HG03457 (cell line): ENCODE measurements around the gene DDR1.

Source experiments
- ATAC-seq: cut with Tn5 transposase; IDR thresholded peaks from one replicate; pipeline ENCODE4 v1.9.1; 2021; ENCODE audit warnings: moderate number of reproducible peaks; ENCODE audit not compliant: unreplicated experiment

The DDR1 gene

DNA sequence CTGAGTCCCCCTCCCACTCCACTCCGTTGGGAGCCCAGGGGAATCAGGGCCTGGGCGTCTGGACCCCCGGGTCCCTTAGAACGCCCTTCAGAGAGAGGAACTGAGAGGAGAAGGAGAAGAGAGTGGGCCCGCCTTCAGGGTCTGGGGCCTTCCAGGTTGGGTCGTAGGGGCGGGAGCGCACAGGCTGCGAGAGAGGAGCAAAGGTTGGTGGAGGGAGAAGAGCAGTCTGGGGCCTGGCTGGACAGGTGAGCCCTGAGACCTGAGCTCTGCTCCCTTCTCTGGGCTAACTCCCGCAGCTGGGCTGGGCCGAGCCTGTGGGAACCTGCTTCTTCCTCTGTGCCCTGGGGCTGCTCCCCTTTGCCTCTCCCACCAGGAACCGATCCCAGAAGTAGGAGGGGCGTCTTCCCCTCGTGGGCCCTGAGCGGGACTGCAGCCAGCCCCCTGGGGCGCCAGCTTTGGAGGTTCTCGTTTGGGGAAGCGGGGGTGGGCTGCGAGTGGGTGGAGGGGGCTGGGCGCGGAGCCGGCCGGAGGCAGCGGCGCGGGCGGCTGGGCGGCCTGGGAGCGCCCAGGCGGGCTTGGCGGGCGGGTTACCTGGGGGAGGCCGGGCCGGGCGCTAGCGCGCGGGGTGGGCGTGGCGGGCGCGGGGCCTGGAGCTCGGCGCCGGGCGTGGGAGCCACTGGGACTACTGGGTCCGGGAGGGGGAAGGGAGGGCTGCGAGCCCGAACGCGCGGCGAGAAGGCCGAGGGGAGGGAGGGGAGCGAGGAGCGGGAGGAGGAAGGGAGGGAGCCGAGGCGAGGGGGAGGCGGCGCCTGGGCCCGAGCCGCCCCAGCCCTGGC, at the start of gene DDR1:
Gene DDR1, plus strand, starts transcription at position 835 of the 836 bp plus-strand sequence. CDS start 4,211 bp downstream, outside the sequence.
- ATAC-seq, result no peak

DNA sequence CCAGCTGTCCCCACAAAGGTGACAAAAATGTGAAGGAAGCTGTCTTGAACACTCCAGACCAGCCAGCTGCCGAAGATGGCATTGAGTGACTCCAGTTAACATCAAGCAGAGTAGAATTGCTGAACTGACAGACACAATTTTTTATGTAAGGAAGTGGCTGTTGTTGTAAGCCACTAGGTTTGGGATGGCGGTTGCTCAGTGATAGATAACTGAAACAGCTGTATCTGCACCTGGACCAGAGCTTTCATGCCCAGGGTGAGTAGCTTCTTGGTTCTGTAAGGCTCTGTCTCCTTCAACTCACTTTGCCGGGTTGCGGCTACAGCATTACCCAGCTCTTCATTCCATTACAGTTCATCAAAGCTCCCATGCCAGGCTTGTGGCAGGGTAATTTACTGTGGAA, 49.7 kb upstream of the DDR1 start:
- no peak for ATAC-seq

DNA sequence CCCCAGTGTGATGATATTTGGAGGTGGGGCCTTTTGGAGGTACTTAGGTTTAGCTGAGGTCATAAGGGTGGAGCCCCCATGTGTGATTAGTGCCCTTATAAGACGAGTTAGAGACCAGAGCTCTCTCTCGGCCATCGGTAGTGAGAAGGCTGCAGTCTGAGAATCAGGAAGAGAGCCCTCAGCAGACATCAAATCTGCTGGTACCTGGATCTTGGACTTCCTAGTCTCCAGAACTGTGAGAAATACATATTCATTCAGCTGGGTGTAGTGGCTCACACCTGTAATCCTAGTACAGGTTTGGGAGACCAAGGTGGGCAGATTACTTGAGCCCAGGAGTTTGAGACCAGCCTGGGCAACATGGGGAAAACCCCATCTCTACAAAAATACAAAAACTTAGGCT, 48.7 kb upstream of the DDR1 start:
- ATAC-seq, result no peak

DNA sequence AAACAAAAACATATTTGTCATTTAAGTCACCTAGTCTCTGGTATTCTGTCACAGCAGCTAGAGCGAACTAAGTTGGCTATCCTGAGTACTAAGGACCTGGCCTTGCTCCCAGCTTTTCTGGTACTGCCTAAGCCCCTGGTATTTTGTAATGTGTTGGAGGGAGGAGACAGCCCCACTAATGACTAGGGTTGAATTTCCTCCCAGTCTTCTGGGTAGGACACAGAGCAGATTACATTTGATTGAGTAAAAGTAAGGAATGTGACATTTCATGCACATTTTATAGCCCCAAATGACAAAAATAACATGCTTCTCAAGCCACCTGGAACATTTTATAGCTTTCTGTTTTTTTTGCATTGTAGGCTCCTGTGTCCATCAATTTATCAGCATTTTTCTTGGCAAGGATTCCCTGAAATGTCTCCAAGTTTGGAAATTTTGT, 47.9 kb upstream of the DDR1 start:
- no peak for ATAC-seq

DNA sequence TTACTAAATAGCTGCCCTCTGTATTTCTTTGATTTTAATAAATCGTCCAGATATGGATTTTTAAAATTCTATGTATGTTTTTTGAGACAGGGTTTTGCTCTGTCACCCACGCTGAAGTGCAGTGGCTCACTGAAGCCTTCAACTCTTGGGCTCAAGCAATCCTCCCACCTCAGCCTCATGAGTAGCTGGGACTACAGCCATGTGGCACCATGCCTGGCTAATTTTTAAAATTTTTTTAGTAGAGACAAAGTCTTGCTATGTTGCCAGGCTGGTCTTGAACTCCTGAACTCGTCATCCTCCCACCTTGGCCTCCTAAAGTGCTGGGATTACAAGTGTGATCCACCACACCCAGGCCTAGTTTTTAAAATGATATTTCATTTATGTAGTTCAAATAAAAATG, 47.4 kb upstream of the DDR1 start:
- no peak for ATAC-seq

DNA sequence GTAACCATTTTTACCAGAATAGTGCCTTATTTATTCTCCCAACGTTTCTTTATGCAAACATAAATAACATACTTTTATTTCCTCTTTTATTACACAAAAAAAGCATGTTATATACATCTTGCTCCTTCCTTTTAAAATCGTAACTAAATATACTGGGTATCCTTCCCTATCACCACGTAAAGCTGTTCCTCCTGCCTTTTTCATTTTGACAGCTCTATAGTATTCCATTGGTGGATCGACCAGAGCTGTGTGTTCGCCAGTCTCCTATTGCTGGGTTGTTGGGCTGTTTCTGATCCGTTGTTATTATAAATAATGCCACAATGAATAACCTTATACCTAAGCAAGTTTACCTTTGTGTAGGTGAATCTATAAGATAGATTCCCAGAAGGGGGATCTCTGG, 46.9 kb upstream of the DDR1 start:
- ATAC-seq, result no peak

DNA sequence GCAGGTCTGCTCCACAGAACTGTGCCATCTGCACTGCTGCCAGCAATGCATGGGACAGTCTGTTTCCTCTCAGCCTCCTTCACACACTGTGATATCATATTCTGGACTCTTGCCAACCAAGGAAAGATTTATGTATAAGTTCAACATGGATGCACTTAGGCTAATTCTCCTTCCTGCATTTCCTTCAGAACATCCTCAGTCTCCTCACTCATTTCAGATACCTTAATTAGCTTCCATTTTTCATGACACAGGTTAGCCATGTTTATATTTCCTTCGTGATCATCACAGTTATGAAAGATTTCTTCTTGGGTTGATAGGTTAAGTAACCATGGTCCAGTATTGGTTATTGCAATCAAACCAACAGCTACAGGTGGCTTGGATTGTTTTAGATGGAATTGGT, 46.4 kb upstream of the DDR1 start:
- no peak for ATAC-seq

DNA sequence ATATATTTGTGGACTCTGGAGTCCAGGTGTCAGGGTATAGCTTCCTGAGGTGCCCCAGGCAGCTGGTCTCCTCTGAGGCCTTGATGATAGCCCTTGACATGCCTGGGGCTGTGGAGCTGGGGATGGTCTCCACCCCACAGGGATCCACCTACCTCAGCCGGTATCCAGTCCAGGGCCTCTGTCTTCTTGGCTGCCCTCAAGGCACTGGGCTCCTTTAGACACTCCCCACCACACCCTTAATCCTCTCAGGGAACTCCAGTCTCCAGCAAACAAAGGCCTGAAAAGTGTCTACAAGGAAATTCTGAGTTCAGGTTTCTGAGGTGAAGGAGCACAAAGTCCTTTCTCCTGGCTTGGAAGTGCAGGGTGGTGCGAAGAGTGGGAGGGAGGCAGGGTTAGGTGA, 44.6 kb upstream of the DDR1 start:
- no peak for ATAC-seq

DNA sequence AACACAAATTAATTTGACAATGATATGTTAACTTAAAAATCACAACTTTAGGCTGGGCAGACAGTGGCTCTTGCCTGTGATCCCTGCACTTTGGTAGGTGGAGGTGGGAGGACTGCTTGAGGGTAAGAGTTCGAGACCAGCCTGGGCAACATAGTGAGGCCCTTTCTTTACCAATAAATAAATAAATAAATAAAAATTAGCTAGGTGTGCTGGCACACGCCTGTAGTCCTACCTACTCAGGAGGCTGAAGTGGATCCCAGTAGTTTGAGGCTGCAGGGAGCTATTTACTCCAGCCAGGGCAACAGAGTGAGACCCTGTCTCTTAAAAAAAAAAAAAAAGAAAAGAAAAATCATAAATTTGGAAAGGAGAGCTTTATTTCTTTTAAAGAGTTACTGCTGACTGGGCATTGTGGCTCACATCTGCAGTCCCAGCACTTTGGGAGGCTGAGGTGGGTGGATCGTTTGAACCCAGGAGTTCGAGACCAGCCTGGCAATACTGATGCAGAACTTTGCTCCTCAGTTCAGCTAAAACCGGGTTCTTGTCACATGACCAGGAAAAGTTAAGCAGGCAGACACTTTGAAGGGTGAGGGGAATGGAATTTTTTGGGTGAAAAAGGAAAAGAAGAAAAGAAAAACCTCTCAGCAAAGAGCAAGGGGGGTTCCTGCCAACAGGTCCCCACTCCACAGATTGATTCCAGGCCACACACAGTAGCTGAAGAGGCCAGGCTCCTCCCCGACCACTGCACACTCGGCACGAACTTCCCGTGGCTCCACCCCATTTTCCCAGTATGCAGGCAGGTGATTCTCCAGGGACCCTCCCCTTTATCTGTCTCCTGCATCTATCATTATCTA, 44.0 kb upstream of the DDR1 start:
- no peak for ATAC-seq

DNA sequence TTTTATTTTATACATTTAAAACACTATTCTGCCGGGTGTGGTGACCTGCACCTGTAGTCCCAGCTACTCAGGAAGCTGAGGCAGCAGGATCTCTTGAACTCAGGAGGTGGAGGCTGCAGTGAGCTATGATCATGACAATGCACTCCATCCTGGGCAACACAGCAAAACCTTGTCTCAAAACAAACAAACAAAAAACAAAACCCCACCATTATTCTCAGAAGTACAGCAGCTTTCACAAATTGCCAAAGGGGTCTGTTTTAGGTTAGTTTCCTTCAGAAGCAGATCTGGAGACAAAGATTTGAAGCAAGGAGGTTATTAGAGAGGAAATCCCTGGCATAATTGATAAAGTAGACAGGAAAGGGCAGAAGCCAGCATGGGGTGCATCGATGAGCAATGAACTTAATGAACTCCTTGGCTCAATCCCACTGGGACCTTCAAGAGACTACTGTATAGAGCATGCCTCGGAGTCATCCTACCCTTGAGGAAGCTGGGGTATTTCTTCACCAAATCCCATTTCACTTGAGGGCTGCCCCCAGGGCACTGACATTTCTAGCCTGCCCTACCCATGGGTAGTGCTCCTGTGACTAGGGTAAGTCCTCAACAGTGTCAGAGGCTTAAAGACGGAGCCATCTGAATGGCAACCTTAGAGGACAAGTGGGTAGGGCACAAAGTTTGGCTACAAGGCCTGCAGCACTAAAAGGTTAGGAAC, 43.2 kb upstream of the DDR1 start:
- no peak for ATAC-seq

DNA sequence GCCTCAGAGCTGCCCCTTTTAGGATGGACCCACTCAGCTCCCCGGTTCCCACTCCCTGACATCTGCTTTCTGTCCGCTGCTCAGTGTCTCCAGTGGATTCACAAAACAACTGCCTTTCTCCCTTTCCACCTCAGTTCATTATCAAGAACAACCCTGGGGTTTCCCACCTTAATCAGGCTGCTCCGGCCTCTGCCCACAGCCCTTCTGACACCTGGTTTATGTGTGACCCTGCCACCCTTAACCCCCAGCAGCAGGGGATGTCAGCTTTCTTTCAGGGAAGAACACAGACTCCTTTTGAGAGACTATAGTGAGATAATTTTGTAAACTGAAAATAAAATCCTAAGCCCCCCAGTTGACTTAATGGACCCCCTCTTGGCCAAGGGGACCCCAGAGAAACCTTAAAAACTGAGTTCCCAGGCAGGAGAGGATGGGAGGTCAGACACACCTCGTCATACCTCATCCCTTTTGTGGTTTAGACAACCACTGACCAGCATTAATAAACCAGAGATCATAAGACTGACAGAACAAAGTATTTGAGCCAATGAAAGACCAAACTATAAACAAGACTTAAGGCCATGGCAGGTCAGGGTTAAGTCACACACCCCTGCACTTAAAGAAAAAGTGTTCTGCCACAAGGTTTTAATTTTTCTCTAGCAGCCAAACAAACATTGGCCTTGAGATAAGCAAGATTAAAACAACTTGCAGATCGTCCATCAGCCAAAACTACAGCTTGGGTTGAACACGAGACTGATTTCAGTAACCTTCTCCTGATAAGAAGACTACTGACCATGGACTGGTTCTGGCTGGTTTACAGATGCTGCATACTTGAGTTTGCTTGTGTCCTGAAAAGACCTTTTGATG, 42.4 kb upstream of the DDR1 start:
- no peak for ATAC-seq

DNA sequence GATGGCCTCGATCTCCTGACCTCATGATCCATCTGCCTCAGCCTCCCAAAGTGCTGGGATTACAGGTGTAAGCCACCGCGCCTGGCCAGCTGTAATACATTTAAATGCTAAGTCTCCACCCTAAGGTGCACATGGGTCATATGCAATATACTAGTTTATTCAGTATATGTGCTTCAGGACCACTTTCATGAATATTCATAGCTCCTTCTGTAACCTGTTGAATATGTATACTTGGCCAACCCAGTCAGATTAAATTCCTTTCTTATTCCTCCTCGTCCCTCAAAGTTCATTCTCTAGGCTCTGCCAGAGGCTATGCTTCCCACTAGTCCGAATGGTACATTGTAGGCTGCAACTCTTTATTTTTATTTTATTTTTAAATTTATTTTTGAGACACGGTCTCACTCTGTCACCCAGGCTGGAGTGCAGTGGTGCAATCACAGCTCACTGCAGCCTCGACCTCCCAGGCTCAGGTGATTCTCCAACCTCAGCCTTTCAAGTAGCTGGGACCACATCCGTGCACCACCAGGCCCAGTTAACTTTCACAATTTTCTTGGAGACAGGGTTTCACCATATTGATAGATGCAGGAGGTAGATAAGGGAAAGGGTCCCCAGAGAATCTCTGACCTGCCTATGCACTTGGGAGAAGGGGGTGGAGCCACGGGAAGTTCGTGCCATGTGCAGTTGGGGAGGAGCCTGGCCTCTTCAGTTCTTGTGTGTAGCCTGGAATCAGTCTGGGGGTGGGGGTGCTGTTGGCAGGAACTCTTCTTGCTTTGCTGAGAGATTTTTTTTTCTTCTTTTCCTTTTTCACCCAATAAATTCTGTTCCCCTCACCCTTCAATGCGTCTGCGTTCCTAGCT, 41.3 kb upstream of the DDR1 start:
- ATAC-seq, result no peak

DNA sequence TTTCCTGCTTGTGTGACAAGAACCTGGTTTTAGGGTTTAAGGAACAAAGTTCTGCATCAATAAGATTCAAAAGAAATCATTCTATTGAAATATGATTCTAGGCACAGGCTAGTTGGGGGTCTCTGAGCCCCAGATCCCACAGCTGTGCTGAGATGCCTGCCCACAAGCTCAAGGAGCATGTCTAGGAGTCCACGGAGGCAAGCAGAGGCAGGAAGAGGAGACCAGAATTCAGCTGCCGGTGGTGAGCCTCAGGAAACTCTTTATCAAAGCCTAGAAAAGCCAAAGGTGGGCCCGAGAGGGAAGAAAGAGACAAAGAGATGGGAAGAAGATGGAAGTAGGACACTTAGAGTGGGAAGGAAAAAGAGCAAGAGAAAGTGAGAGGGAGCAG, 40.7 kb upstream of the DDR1 start:
- ATAC-seq, result no peak

DNA sequence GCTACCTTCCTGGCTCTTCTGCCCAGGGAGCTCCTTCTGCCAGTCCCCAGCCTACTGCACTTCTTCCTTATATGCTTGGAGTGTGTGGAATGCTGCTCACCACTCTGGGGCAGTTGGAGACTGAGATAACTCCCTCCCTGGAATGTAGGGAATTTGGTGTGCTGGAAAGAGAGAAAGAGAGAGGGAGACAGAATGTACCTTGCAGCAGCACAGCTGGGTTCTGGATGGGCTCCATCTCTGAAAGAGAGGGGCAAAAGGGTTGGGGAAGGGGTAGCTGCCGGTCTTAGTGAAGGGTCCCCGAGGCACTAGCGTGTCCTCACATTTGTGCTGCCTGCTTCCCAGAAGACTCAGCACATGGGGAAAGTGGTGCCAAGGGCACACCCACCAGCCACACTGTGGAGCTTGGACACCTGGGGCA, 40.2 kb upstream of the DDR1 start:
- ATAC-seq, result no peak

DNA sequence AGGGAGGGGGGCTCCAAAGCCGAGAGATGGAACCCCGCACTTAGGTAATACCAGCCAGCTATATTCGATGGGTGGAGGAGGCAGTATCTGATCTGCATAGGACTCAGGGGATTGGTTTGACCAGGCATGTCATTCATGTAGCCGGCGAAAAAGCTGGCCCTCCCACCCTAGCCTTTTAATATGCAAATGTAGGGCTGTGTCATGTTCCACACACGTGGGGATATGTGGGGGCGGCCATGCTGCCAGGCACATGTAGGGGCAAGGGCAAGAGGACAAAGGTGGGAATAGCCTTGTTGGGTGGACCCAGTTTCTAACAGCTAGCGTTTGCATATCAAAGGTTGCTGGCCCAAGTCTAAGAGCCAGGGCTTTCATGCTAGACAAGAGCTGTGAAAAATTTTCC, 39.1 kb upstream of the DDR1 start:
- no peak for ATAC-seq

DNA sequence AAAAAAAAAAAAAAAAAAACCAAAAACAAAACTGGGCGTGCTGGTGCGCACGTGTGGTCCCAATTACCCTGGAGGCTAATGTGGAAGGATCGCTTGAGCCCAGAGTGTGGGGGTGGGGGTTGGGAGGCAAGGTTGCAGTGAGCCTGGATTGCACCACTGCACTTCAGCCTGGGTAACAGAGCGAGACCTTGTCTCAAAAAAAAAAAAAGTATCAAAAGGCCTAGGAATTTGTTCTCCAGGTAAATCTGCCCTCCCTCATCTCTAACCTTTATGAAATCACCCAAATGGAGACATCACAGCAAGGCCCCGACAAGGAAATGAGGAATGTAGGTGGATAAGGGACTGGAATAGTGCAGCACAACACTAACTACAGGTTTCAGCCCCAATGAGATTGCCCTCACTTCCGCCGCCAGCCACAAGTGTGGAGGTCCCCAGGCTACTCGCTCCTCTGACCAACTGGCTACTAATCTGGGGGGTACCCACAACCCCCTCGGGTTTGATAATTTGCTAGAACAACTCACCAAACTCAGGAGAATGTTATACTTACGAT, 36.8 kb upstream of the DDR1 start:
- no peak for ATAC-seq

DNA sequence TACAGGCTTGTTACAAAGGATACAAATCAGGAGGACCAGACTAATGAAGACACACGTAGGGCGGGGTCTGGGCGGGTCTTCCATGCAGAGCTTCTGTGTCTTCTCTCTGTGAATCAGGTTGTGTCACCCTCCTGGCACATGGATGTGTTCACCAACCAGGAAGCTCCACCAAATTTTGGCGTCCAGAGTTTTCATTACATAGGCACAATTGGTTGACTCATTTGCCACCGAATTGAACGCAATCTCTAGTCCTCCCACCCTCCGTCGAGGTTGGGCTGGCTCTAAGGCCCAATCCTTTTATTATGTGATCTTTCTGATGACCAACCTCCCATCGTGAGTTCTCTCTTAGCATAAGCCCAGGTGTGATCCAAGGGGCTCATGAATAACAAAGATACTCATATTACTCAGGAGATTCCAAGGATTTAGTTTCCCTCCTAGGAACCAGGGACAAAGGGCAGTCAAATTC, 36.3 kb upstream of the DDR1 start:
- no peak for ATAC-seq

DNA sequence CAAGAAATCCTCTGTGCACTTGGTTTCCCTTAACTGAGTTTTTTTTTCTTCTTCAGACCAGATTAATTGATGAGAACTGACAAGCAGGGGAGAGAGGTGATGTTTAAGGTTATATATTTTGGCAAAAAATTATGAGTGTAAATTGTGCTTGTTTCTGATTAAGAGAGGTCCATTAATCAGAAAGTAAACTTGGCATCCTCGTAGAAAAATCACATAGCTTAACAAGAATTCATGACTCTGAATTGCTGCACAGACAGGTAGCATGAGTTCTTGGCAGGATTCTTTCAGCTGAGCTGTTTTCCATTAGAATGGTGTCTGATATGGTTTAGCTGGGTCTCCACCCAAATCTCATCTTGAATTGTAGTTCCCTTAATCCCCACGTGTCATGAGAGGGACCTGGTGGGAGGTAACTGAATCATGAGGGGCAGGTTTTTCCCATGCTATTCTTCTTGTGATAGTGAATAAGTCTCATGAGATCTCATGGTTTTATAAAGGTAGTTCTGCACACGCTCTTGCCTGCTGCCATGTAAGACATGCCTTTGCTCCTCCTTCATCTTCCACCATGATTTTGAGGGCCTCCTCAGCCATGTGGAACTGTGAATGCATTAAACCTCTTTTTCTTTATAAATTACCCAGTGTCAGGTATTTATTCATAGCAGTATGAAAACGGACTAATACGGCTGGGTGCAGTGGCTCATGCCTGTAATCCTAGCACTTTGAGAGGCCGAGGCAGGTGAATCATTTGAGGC, 34.2 kb upstream of the DDR1 start:
- no peak for ATAC-seq
